K562 treated with DMSO at 1 percent for 12 hours (cell line): ENCODE measurements around the gene PRLHR. TPM values are rescaled to one million over a fixed set of nuclear protein-coding genes. Genes with fewer than 3 reads are reported as not detected.

Source experiments
- total RNA-seq: library from RNA; unstranded; fragments of 300-600 nt; gene quantifications from 2 replicates; pipeline ENCODE4 v1.2.3, GENCODE V29; 2022; ENCODE audit not compliant: insufficient read depth

The PRLHR gene
- total RNA-seq = not detected in 2 replicates

GRCh38 chr10:118595598-118596425 lies at the start of gene PRLHR:
TSS of gene PRLHR (minus strand) at chr10:118595648. CDS start at chr10:118595244, 404 bp downstream.

Other genes with a start within 250 kb of the PRLHR start
- gene CACUL1, start 159.3 kb upstream of the PRLHR start, total RNA-seq = 2.1 and 11.4 TPM in 2 replicates